Uterus (tissue), 4 donors: ENCODE data around the gene CAVIN1. TPM values are rescaled to one million over a fixed set of nuclear protein-coding genes. Genes with fewer than 3 reads are reported as not detected.
"Not testable (repeated sequence)": the region's sequence is repeated elsewhere in the genome, so short reads cannot be mapped to it uniquely, and the experiment has no call there.

ENCODE experiments used
- DNase-seq, 2 donors: peaks; one replicate each; pipeline ENCODE4 v3.0.0-alpha.2; 2019 to 2020
- H3K27ac ChIP-seq, 2 donors: fragments of 200-600 bp; sonication (generic); 1 replicate in 1 of 2; 2 replicates in 1 of 2; pipeline ENCODE4 v1.5.1; 2016 to 2018
- H3K27me3 ChIP-seq, 2 donors: fragments of 200-600 bp; sonication (generic); one replicate each; pipeline ENCODE4 v1.5.1; 2018 to 2019; ENCODE audit warnings: control low read depth in 1 of 2
- H3K36me3 ChIP-seq, 2 donors: fragments of 200-600 bp; sonication (generic); one replicate each; pipeline ENCODE4 v1.5.1; 2019; ENCODE audit warnings: control low read depth in 1 of 2
- H3K4me1 ChIP-seq, 2 donors: fragments of 200-600 bp; sonication (generic); one replicate each; pipeline ENCODE4 v1.5.1; 2018 to 2019; ENCODE audit warnings: control low read depth in 1 of 2
- H3K4me3 ChIP-seq, 2 donors: fragments of 200-600 bp; sonication (generic); 1 replicate in 1 of 2; 2 replicates in 1 of 2; pipeline ENCODE4 v1.5.1; 2018 to 2019; ENCODE audit warnings: mild to moderate bottlenecking in 1 of 2
- H3K9me3 ChIP-seq, 2 donors: fragments of 200-600 bp; sonication (generic); one replicate each; pipeline ENCODE4 v1.5.1; 2019; ENCODE audit warnings: control low read depth in 1 of 2
- POLR2A ChIP-seq, 2 donors: fragments of 450-650 bp; IDR thresholded peaks; one replicate each; pipeline ENCODE4 v1.6.1; 2016; ENCODE audit warnings: antibody characterized with exemption in 2 of 2, mild to moderate bottlenecking in 1 of 2, moderate library complexity in 1 of 2
- intact Hi-C: fragments of 100-400 bp; cut with DNase I; formaldehyde crosslinking; loops from one replicate; pipeline ENCODE4 v1.15.1; 2023; ENCODE audit warnings: low total_unique reads
- total RNA-seq, 4 donors: library from RNA; depleted of rRNA in 3 of 4; stranded (reverse); fragments of >200 nt in 3 of 4; gene quantifications; one replicate each; pipeline versions ENCODE4 v1.1.0 to v1.2.4, GENCODE V29; 2014 to 2023
- TF ChIP-seq, protein P1 (sequence below), 4 experiments: fragments of 200-600 bp in 2 of 4; fragments of 450-650 bp in 2 of 4; sonication (generic) in 2 of 4; IDR thresholded peaks; one replicate each; pipeline ENCODE4 v1.5.1; 2016 to 2019; ENCODE audit warnings: antibody characterized with exemption in 4 of 4, mild to moderate bottlenecking in 2 of 4, moderate library complexity in 1 of 4
- donor health status: DM: yes; HTN: yes; CAD: no.

Gene CAVIN1
- total RNA-seq, 4 donors from 2014 or later, result 204 to 520 (median 372) TPM

DNA sequence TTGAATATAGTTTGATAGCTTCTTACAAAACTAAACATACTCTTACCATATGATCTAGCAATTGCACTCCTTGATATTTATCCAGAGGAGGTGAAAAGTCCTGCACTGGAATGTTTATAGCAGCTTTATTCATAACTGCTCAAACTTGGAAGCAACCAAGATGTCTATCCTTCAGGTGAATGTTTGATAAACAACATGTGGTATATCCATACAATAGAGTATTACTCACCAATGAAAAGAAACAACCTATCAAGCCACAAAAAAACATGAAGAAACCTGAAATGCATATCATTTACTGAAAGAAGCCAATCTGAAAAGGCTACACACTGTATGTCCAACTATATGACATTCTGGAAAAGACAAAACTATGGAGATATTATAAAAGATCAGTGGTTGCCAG is 50.9 kb downstream of the CAVIN1 start:
- Histone ChIP-seq H3K4me3 (no peak overlapping the region), H3K27me3 (no peaks in the 10 kb centered on the region), H3K27ac (no peak overlapping the region), H3K4me1 (peaks cover 0 to 5% of the 10 kb centered on the region in 2 donors), H3K36me3 (no peaks in the 10 kb centered on the region), H3K9me3 (no peaks in the 10 kb centered on the region)
- TF ChIP-seq, protein P1, sequence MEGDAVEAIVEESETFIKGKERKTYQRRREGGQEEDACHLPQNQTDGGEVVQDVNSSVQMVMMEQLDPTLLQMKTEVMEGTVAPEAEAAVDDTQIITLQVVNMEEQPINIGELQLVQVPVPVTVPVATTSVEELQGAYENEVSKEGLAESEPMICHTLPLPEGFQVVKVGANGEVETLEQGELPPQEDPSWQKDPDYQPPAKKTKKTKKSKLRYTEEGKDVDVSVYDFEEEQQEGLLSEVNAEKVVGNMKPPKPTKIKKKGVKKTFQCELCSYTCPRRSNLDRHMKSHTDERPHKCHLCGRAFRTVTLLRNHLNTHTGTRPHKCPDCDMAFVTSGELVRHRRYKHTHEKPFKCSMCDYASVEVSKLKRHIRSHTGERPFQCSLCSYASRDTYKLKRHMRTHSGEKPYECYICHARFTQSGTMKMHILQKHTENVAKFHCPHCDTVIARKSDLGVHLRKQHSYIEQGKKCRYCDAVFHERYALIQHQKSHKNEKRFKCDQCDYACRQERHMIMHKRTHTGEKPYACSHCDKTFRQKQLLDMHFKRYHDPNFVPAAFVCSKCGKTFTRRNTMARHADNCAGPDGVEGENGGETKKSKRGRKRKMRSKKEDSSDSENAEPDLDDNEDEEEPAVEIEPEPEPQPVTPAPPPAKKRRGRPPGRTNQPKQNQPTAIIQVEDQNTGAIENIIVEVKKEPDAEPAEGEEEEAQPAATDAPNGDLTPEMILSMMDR (IDR thresholded peaks at IDR 0.05), result no peak
- TF ChIP-seq POLR2A (IDR thresholded peaks at IDR 0.05), result no peak
- intact Hi-C loops, result no loop called here
- DNase-seq, result no peak

DNA sequence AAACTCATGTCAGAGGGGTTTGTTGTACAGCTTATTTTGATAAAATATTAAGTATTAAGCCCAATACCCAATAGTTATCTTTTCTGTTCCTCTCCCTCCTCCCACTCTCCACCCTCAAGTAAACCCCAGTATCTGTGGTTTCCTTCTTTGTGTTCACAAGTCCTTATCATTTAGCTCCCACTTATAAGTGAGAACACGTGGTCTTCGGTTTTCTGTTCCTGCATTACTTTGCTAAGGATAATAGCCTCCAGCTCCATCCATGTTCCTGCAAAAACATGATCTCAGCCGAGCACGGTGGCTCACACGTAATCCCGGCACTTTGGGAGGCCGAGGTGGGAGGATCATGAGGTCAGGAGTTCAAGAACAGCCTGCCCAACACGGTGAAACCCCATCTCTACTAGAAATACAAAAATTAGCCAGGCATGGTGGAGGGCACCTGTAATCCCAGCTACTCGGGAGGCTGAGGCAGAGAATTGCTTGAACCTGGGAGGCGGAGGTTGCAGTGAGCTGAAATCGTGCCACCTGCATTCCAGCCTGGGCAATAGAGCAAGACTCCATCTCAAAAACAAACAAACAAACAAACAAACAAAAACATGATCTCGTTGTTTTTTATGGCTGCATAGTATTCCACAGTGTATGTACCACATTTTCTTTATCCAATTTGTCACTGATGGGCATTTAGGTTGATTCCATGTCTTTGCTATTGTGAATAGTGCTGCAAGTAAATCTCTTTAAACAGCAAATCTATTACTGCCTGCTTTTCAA is 54.1 kb downstream of the CAVIN1 start:
- H3K9me3 ChIP-seq, DNase-seq, H3K27me3 ChIP-seq, H3K4me1 ChIP-seq, H3K36me3 ChIP-seq, H3K27ac ChIP-seq, intact Hi-C loops, H3K4me3 ChIP-seq: not testable (repeated sequence)

DNA sequence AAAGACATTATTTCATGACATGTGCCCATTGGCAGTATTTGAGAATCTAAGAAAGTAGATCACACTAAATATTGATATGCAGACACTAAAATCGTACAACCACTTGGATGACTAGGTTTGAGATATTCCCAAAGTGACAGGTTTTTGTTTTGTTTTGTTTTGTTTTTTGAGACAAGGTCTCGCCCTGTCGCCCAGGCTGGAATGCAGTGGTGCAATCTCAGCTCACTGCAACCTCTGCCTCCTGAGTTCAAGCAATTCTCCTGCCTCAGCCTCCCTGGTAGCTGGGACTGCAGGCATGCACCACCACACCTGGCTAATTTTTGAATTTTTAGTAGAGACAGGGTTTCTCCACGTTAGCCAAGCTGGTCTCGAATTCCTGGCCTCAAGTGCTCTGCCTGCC is 54.7 kb downstream of the CAVIN1 start:
- DNase-seq, H3K4me1 ChIP-seq, H3K27me3 ChIP-seq, H3K9me3 ChIP-seq, H3K36me3 ChIP-seq, H3K4me3 ChIP-seq, H3K27ac ChIP-seq, intact Hi-C loops: not testable (repeated sequence)

DNA sequence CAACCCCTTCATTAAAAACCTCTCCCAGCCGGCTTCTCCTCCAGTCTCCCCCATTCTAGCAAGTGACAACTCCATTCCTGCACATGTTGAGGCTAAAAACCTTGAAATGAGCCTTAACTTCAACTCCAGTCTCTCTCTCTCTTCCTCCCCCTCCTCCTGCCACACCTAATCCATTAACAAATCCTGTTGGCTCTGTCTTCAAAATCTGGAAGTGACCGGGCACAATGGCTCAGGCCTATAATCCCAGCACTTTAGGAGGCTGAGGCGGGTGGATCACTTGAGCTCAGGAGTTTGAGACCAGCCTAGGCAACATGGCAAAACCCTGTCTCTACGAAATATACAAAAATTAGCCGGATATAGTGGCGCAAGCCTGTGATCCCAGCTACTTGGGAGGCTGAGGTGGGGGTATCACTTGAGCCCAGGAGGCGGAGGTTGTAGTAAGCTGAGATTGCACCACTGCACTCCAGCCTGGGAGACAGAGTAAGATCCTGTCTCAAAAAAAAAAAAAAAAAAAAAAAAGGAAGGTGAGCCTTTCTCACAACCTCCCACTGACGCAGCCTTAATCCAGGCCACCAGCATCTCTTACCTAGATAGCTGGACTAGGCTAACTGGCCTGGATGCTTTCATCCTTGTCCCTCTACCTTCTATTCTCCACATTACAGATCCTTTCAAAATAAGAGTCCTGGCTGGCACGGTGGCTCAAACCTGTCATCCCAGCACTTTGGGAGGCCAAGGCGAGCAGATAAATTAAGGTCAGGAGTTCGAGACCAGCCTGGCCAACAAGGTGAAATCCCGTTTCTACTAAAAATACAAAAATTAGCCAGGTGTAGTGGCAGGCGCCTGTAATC is 56.7 kb downstream of the CAVIN1 start:
- H3K4me3 ChIP-seq, H3K27ac ChIP-seq, DNase-seq, H3K4me1 ChIP-seq, H3K27me3 ChIP-seq, H3K9me3 ChIP-seq, intact Hi-C loops, H3K36me3 ChIP-seq: not testable (repeated sequence)

DNA sequence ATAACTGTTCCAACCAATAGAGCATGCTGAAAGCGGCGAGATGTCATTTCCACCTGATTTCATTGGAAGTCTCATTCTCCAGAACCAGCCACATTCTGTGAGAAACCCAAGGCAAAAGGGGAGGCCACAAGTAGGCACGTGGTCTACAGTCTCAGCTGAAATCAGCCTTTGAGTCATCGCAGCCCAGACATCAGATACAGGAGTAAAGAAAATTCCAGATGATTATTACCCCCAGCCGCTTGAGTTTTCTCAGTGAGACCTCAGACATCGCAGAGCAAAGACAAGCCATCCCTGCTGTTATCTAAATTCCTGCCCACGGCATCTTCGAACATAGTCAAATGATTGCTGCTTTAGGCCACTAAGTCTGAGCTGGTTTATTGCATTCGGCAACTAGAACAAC is 57.9 kb downstream of the CAVIN1 start:
- H3K36me3 ChIP-seq, result no peaks in the 10 kb centered on the region
- no peaks in the 10 kb centered on the region for H3K27me3 ChIP-seq
- peak overlapping the region in 1 of 2 donors; percentile 5 for H3K27ac ChIP-seq
- H3K4me1 ChIP-seq, result peaks cover 0 to 5% of the 10 kb centered on the region in 2 donors
- intact Hi-C loops, result no loop called here
- H3K9me3 ChIP-seq, result no peaks in the 10 kb centered on the region
- H3K4me3 ChIP-seq, result no peak overlapping the region
- DNase-seq, result no peak
- no peak for TF ChIP-seq POLR2A (IDR thresholded peaks at IDR 0.05)
- TF ChIP-seq, protein P1 (IDR thresholded peaks at IDR 0.05), result no peak

DNA sequence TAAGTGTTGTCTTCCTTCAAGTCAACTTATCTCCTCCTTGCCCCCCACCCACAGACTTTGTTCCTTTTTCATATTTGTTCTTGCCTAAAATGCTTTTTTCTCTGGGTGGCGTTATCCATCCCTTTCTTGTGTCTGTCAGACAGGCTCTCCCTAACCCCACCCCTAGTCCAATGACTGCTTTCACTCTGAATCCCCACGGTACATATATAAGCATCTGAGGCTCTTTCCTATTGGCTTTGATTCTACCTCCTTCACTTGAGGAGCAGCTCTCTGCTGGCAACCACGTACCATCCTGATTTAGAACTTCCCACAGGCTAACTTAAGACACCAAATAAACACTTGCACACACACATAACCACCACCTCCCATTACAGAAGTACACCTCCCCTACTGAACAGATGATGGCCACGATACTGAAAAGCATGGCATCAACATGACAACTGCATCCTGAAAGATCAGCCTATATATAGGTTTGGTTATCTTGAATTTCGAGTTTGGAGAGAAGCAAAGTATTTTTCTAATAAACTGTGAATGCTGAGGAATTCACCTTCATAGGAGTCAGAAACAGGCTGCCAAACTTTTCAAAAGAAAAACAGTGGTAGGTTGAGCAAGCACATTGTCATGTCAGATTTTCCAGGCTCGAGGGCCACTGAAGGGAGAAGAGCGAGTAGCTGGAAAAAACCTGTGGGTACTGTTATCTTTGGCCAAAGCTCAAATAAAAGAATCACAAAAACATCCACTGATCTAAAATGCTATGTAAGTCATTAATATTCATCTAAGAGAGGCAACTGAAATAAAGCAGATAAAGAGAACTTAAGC is 59.1 kb downstream of the CAVIN1 start:
- peaks cover 0 to 5% of the 10 kb centered on the region in 2 donors for H3K4me1 ChIP-seq
- H3K9me3 ChIP-seq, result no peaks in the 10 kb centered on the region
- no peak for DNase-seq
- H3K27ac ChIP-seq, result peak overlapping the region in 1 of 2 donors; percentile 26
- no peak for TF ChIP-seq POLR2A (IDR thresholded peaks at IDR 0.05)
- TF ChIP-seq, protein P1 (IDR thresholded peaks at IDR 0.05), result no peak
- intact Hi-C loops, result no loop called here
- no peak overlapping the region for H3K4me3 ChIP-seq
- no peaks in the 10 kb centered on the region for H3K27me3 ChIP-seq
- no peaks in the 10 kb centered on the region for H3K36me3 ChIP-seq
